DND-41 (cell line): ENCODE results near the gene ZFPL1.

Experiments
- ATAC-seq: fragments of 200-7000 bp; cut with Tn5 transposase; 3 replicates; pipeline ENCODE4 v1.9.1; 2021; ENCODE audit warnings: low read depth; ENCODE audit not compliant: insufficient read depth
- DNase-seq: peaks from one replicate; pipeline ENCODE4 v3.0.0-alpha.2; 2020
- H2AFZ ChIP-seq: 2 replicates; pipeline ENCODE4 v1.6.0; 2012; ENCODE audit warnings: low read depth, low read length
- H3K27ac ChIP-seq: 2 replicates; pipeline ENCODE4 v1.5.1; 2012; ENCODE audit warnings: low read length, inconsistent platforms
- H3K27me3 ChIP-seq: fragments of 200-600 bp; sonication (generic); 2 replicates; pipeline ENCODE4 v1.6.0; 2012; ENCODE audit warnings: low read length, mild to moderate bottlenecking, inconsistent platforms; ENCODE audit not compliant: insufficient read depth, poor library complexity
- H3K36me3 ChIP-seq: 2 replicates; pipeline ENCODE4 v1.5.1; 2012; ENCODE audit warnings: low read length, inconsistent platforms; ENCODE audit not compliant: insufficient read depth
- H3K4me1 ChIP-seq: 2 replicates; pipeline ENCODE4 v1.5.1; 2012; ENCODE audit warnings: mild to moderate bottlenecking, low read length; ENCODE audit not compliant: insufficient read depth
- H3K4me2 ChIP-seq: 2 replicates; pipeline ENCODE4 v1.6.0; 2012; ENCODE audit warnings: mild to moderate bottlenecking, moderate library complexity, low read length, inconsistent platforms; ENCODE audit not compliant: insufficient read depth
- H3K4me3 ChIP-seq, 2 experiments: fragments of 200-600 bp in 1 of 2; shearing (Covaris generic) in 1 of 2; 2 replicates each; pipeline ENCODE4 v1.5.1; 2012 to 2016; ENCODE audit warnings: inconsistent platforms in 2 of 2, low read length in 2 of 2, mild to moderate bottlenecking in 2 of 2, low read depth in 1 of 2, moderate library complexity in 1 of 2
- H3K79me2 ChIP-seq: 2 replicates; pipeline ENCODE4 v1.6.0; 2012; ENCODE audit warnings: low read length, inconsistent platforms; ENCODE audit not compliant: insufficient read depth
- H3K9ac ChIP-seq: 2 replicates; pipeline ENCODE4 v1.6.0; 2012; ENCODE audit warnings: low read depth, mild to moderate bottlenecking, inconsistent platforms, low read length, moderate library complexity
- H3K9me3 ChIP-seq: 2 replicates; pipeline ENCODE4 v1.5.1; 2012; ENCODE audit warnings: low read length, moderate library complexity, mild to moderate bottlenecking, inconsistent platforms; ENCODE audit not compliant: insufficient read depth, severe bottlenecking
- H4K20me1 ChIP-seq: 2 replicates; pipeline ENCODE4 v1.6.0; 2012; ENCODE audit warnings: low read length; ENCODE audit not compliant: insufficient read depth
- EZH2 ChIP-seq: IDR thresholded peaks from 3 replicates; pipeline ENCODE4 v1.6.1; 2012; ENCODE audit warnings: borderline replicate concordance, low read depth, mild to moderate bottlenecking, moderate library complexity, low read length, inconsistent platforms; ENCODE audit not compliant: severe bottlenecking
- TF ChIP-seq, protein P1 (sequence below): IDR thresholded peaks from 2 replicates; pipeline ENCODE4 v1.5.1; 2012; ENCODE audit warnings: borderline replicate concordance, low read length, moderate library complexity, mild to moderate bottlenecking; ENCODE audit not compliant: poor library complexity, severe bottlenecking; ENCODE audit errors: extremely low read depth

The ZFPL1 gene

GRCh38 chr11:65095427-65095826 is 11.4 kb downstream of the ZFPL1 start:
- Histone ChIP-seq H3K9me3 (no peaks in the 10 kb centered on the region), H3K4me1 (peaks cover 29% of the 10 kb centered on the region), H3K4me3 (peak overlapping the region in 1 of 2 experiments; percentile 93; a peak in 2 of 4 replicates), H3K9ac (peak overlapping the region; percentile 65), H3K27me3 (no peaks in the 10 kb centered on the region), H3K4me2 (peak overlapping the region; percentile 93), H3K79me2 (peaks cover 36% of the 10 kb centered on the region), H4K20me1 (peaks cover 8% of the 10 kb centered on the region; the same call in 1 of the 2 replicates), H3K36me3 (peaks cover 11% of the 10 kb centered on the region), H2AFZ (peak overlapping the region; percentile 91), H3K27ac (peak overlapping the region; percentile 74)
- no peak for TF ChIP-seq EZH2
- TF ChIP-seq, protein P1, sequence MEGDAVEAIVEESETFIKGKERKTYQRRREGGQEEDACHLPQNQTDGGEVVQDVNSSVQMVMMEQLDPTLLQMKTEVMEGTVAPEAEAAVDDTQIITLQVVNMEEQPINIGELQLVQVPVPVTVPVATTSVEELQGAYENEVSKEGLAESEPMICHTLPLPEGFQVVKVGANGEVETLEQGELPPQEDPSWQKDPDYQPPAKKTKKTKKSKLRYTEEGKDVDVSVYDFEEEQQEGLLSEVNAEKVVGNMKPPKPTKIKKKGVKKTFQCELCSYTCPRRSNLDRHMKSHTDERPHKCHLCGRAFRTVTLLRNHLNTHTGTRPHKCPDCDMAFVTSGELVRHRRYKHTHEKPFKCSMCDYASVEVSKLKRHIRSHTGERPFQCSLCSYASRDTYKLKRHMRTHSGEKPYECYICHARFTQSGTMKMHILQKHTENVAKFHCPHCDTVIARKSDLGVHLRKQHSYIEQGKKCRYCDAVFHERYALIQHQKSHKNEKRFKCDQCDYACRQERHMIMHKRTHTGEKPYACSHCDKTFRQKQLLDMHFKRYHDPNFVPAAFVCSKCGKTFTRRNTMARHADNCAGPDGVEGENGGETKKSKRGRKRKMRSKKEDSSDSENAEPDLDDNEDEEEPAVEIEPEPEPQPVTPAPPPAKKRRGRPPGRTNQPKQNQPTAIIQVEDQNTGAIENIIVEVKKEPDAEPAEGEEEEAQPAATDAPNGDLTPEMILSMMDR, result no peak
- no peak for ATAC-seq
- no peak for DNase-seq

DNA sequence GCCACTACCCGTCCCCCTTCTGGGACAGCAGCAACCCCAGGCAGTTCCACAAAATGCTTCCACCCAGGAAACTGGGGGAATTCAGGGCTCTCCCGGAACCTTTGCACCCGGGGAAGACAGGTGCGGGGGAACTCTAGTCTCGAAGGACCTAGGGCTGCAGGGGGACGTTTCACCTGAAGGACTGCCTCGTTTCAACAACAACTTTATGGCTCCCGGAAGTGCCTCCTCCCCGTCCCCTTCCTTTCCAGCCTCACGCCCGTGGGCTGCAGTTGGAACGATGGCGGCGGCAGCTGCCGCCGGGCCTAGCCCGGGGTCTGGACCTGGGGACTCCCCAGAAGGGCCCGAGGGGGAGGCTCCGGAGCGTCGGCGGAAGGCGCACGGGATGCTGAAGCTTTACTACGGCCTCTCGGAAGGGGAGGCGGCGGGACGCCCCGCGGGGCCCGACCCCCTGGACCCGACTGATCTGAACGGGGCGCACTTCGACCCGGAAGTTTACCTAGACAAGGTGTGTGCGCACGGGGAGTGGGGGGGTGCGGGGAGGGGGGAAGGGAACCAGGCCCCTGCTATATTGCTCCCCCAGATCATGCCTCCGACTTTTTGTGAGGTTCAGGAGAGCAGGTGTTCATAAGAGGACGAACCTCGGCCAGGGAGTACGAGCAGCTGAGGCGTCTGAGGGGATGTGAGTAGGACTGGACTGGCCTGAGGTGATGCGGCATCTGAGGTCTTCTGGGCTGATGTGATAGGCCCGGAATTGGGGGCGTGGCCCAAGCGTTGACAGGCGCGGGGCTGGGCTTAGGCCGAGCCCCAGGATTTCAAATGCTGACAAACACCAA is 12.2 kb downstream of the ZFPL1 start, which contains the start of gene VPS51:
TSS of gene VPS51 (plus strand) at position 241 of the 833 bp plus-strand sequence. CDS start at position 278, 37 bp downstream.
- peaks cover 8% of the 10 kb centered on the region; the same call in 1 of the 2 replicates for H4K20me1 ChIP-seq
- no peaks in the 10 kb centered on the region for H3K9me3 ChIP-seq
- H3K4me1 ChIP-seq, result peaks cover 29% of the 10 kb centered on the region
- TF ChIP-seq EZH2, result no peak
- TF ChIP-seq, protein P1, result no peak
- peak within 1 kb of the TSS; percentile 93 for H3K4me2 ChIP-seq
- H3K9ac ChIP-seq, result peak within 1 kb of the TSS; percentile 65
- no peaks in the 10 kb centered on the region for H3K27me3 ChIP-seq
- peak within 1 kb of the TSS; percentile 91 for H2AFZ ChIP-seq
- peak; percentile 90 for ATAC-seq
- H3K36me3 ChIP-seq, result peaks cover 16% of the 10 kb centered on the region
- H3K79me2 ChIP-seq, result peaks cover 41% of the 10 kb centered on the region
- H3K27ac ChIP-seq, result peak within 1 kb of the TSS; percentile 74
- peak within 1 kb of the TSS; percentile 52 to 93; a peak in 3 of 4 replicates for H3K4me3 ChIP-seq
- DNase-seq, result peak; percentile 87

DNA sequence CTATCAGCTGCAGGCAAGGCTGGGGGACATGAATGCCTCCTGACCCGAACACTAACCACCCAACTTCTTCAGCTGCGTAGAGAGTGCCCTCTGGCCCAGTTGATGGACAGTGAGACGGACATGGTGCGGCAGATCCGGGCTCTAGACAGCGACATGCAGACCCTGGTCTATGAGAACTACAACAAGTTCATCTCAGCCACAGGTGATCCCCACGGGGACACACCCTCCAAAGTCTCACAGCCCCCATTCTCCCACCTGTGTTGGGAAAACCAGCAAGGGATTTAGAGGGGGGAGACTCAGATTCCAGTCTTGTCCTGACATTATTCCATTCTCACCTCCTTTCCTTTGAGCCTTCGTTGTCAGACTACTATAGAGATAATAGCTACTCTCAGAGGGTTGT is 12.9 kb downstream of the ZFPL1 start:
- peaks cover 47% of the 10 kb centered on the region for H3K79me2 ChIP-seq
- H3K9ac ChIP-seq, result peak overlapping the region; percentile 65
- ATAC-seq, result no peak

More for the DNA sequence above, 12.9 kb downstream of the ZFPL1 start:
- H3K27ac ChIP-seq, result peak overlapping the region; percentile 63
- H3K4me1 ChIP-seq, result peaks cover 29% of the 10 kb centered on the region
- no peaks in the 10 kb centered on the region for H3K9me3 ChIP-seq
- H4K20me1 ChIP-seq, result peaks cover 8% of the 10 kb centered on the region; the same call in 1 of the 2 replicates
- H3K36me3 ChIP-seq, result peaks cover 20% of the 10 kb centered on the region
- H3K4me3 ChIP-seq, result peak overlapping the region; percentile 52 to 93; a peak in 3 of 4 replicates
- H3K4me2 ChIP-seq, result peak overlapping the region; percentile 93
- H2AFZ ChIP-seq, result no peak overlapping the region
- no peak for TF ChIP-seq EZH2
- TF ChIP-seq, protein P1, result no peak
- no peaks in the 10 kb centered on the region for H3K27me3 ChIP-seq
- no peak for DNase-seq
